AG08395 (cell line): Measurements from ENCODE around the gene EBF4.

Experiments used
- DNase-seq: peaks from one replicate; pipeline ENCODE4 v3.0.0; 2012; ENCODE audit warnings: mixed read lengths, low spot score

The EBF4 gene

GRCh38 chr20:2701671-2702081 lies 9.1 kb downstream of the EBF4 start:
- DNase-seq, result no peak

- no peak for DNase-seq
Measured at GRCh38 chr20:2703716-2704475, 11.3 kb downstream of the EBF4 start.

- DNase-seq, result no peak
Measured at GRCh38 chr20:2705931-2706645, 13.5 kb downstream of the EBF4 start.

GRCh38 chr20:2706688-2707352 lies 14.2 kb downstream of the EBF4 start:
- no peak for DNase-seq

GRCh38 chr20:2707353-2708072 lies 14.9 kb downstream of the EBF4 start:
- DNase-seq, result no peak

GRCh38 chr20:2708073-2708415 lies 15.5 kb downstream of the EBF4 start:
- DNase-seq, result no peak

- DNase-seq, result no peak
Measured at GRCh38 chr20:2708665-2709064, 16.1 kb downstream of the EBF4 start.

GRCh38 chr20:2709205-2709981 lies 16.8 kb downstream of the EBF4 start:
- DNase-seq, result no peak

GRCh38 chr20:2713285-2713684 lies 20.7 kb downstream of the EBF4 start:
- no peak for DNase-seq

- no peak for DNase-seq
Measured at GRCh38 chr20:2729251-2729713, 36.7 kb downstream of the EBF4 start.

- DNase-seq, result peak; percentile 63
Measured at GRCh38 chr20:2729791-2730190, 37.2 kb downstream of the EBF4 start.

GRCh38 chr20:2734899-2735298 lies 42.3 kb downstream of the EBF4 start:
- DNase-seq, result no peak

- DNase-seq, result no peak
Measured at GRCh38 chr20:2736441-2736840, 43.9 kb downstream of the EBF4 start.

GRCh38 chr20:2738331-2739041 lies 45.9 kb downstream of the EBF4 start:
- DNase-seq, result no peak

GRCh38 chr20:2739042-2739398 lies 46.4 kb downstream of the EBF4 start:
- no peak for DNase-seq

GRCh38 chr20:2740702-2741101 lies 48.1 kb downstream of the EBF4 start:
- DNase-seq, result no peak

- no peak for DNase-seq
Measured at GRCh38 chr20:2741463-2741862, 48.9 kb downstream of the EBF4 start.

- peak; percentile 2 for DNase-seq
Measured at GRCh38 chr20:2741881-2742280, 49.3 kb downstream of the EBF4 start.

- DNase-seq, result no peak
Measured at GRCh38 chr20:2742431-2742830, 49.9 kb downstream of the EBF4 start.

GRCh38 chr20:2742934-2743559 lies 50.5 kb downstream of the EBF4 start:
- DNase-seq, result peak; percentile 78
